Smooth muscle cell (in vitro differentiated cells): ENCODE measurements around the gene MAST4. TPM values are rescaled to one million over a fixed set of nuclear protein-coding genes. Genes with fewer than 3 reads are reported as not detected.

Source experiments
- DNase-seq: peaks from one replicate; lab custom pipeline; 2025; ENCODE audit not compliant: unreplicated experiment; lab: John Stamatoyannopoulos, UW
- H2AFZ ChIP-seq: fragments of 200-600 bp; sonication (generic); 2 replicates; pipeline ENCODE4 v1.6.0; 2016; ENCODE audit warnings: antibody characterized with exemption, low read depth, mild to moderate bottlenecking
- H3F3A ChIP-seq: fragments of 200-600 bp; sonication (generic); 2 replicates; pipeline ENCODE4 v1.6.0; 2017; ENCODE audit warnings: antibody characterized with exemption, low read depth
- H3K27ac ChIP-seq: fragments of 200-600 bp; sonication (generic); 2 replicates; pipeline ENCODE4 v1.5.1; 2016; ENCODE audit warnings: low read depth, mild to moderate bottlenecking
- H3K27me3 ChIP-seq: fragments of 200-600 bp; sonication (generic); 2 replicates; pipeline ENCODE4 v1.6.1; 2016; ENCODE audit warnings: low read depth, mild to moderate bottlenecking
- H3K36me3 ChIP-seq: fragments of 200-600 bp; sonication (generic); 2 replicates; pipeline ENCODE4 v1.5.1; 2016; ENCODE audit warnings: low read depth
- H3K4me1 ChIP-seq: fragments of 200-600 bp; sonication (generic); 2 replicates; pipeline ENCODE4 v1.5.1; 2016; ENCODE audit warnings: low read depth
- H3K4me2 ChIP-seq: fragments of 200-600 bp; sonication (generic); 2 replicates; pipeline ENCODE4 v1.6.0; 2016; ENCODE audit warnings: mild to moderate bottlenecking
- H3K4me3 ChIP-seq: fragments of 200-600 bp; sonication (generic); 2 replicates; pipeline ENCODE4 v1.5.1; 2016; ENCODE audit warnings: mild to moderate bottlenecking
- H3K79me2 ChIP-seq: fragments of 200-600 bp; sonication (generic); 2 replicates; pipeline ENCODE4 v1.6.0; 2016; ENCODE audit warnings: low read depth, mild to moderate bottlenecking
- H3K9ac ChIP-seq: fragments of 200-600 bp; sonication (generic); 2 replicates; pipeline ENCODE4 v1.6.0; 2016; ENCODE audit warnings: low read depth
- H3K9me3 ChIP-seq: fragments of 200-600 bp; sonication (generic); replicated peaks from 2 replicates; pipeline ENCODE4 v1.5.1; 2016; ENCODE audit warnings: low read depth
- H4K20me1 ChIP-seq: fragments of 200-600 bp; sonication (generic); 2 replicates; pipeline ENCODE4 v1.6.0; 2016; ENCODE audit warnings: low read depth
- CTCF ChIP-seq: fragments of 200-600 bp; sonication (generic); IDR thresholded peaks from 2 replicates; pipeline ENCODE4 v1.5.1; 2017; ENCODE audit warnings: borderline replicate concordance, mild to moderate bottlenecking, antibody characterized with exemption; ENCODE audit not compliant: insufficient read depth, poor library complexity, severe bottlenecking
- WGBS: methylation state at CpG from one replicate; pipeline ENCODE4 v1.1.7; 2016; ENCODE audit warnings: low lambda C conversion rate; 5-methylcytosine and 5-hydroxymethylcytosine counted together
- polyA plus RNA-seq: library from polyadenylated mRNA; unstranded; fragments of >200 nt; fragmentation: Nextera tagmentation; extraction: Ambion mirVana; gene quantifications from 2 replicates; pipeline ENCODE4 v1.2.1, GENCODE V29; 2016
- total RNA-seq: library from RNA; depleted of rRNA; stranded (reverse); fragments of >200 nt; gene quantifications from 2 replicates; pipeline ENCODE4 v1.2.3, GENCODE V29; 2014

Gene MAST4
- total and polyA plus RNA-seq, 2 experiments from 2014 or later, result 6.3 to 24.0 TPM

GRCh38 chr5:67204821-67205220, 608.6 kb downstream of the MAST4 start:
- TF ChIP-seq CTCF, result no peak
- WGBS, result 70% methylated on average over 5 of the region's 5 CpGs
- no peaks in the 10 kb centered on the region for H4K20me1 ChIP-seq
- DNase-seq, result no peak
- H3K4me1 ChIP-seq, result no peaks in the 10 kb centered on the region
- H3F3A ChIP-seq, result no peaks in the 10 kb centered on the region
- peak overlapping the region; percentile 60 for H2AFZ ChIP-seq
- H3K4me3 ChIP-seq, result no peak overlapping the region
- H3K27ac ChIP-seq, result no peak overlapping the region
- no peaks in the 10 kb centered on the region for H3K27me3 ChIP-seq
- H3K9ac ChIP-seq, result no peak overlapping the region
- H3K79me2 ChIP-seq, result no peaks in the 10 kb centered on the region
- H3K4me2 ChIP-seq, result no peak overlapping the region
- H3K36me3 ChIP-seq, result no peaks in the 10 kb centered on the region
- H3K9me3 ChIP-seq, result no peaks in the 10 kb centered on the region

- H3K9ac ChIP-seq, result no peak overlapping the region
- H3K27me3 ChIP-seq, result no peaks in the 10 kb centered on the region
- no peaks in the 10 kb centered on the region for H3K36me3 ChIP-seq
- H3K4me1 ChIP-seq, result no peaks in the 10 kb centered on the region
- 96% methylated on average over 3 of the region's 3 CpGs for WGBS
- TF ChIP-seq CTCF, result no peak
- H3K4me2 ChIP-seq, result no peak overlapping the region
- H3K79me2 ChIP-seq, result no peaks in the 10 kb centered on the region
- no peak overlapping the region for H3K4me3 ChIP-seq
- no peak for DNase-seq
- no peak overlapping the region for H3K27ac ChIP-seq
- no peaks in the 10 kb centered on the region for H4K20me1 ChIP-seq
- H3K9me3 ChIP-seq, result no peaks in the 10 kb centered on the region
- H2AFZ ChIP-seq, result no peak overlapping the region
- H3F3A ChIP-seq, result no peaks in the 10 kb centered on the region
Measured at GRCh38 chr5:67205981-67206380, 609.8 kb downstream of the MAST4 start.

GRCh38 chr5:67206461-67206860, 610.3 kb downstream of the MAST4 start:
- Histone ChIP-seq H3F3A (no peaks in the 10 kb centered on the region), H3K4me1 (no peaks in the 10 kb centered on the region), H4K20me1 (no peaks in the 10 kb centered on the region), H3K9ac (no peak overlapping the region), H3K27ac (peak overlapping the region; percentile 68), H3K4me2 (no peak overlapping the region), H3K79me2 (no peaks in the 10 kb centered on the region), H3K36me3 (no peaks in the 10 kb centered on the region), H3K27me3 (no peaks in the 10 kb centered on the region), H2AFZ (no peak overlapping the region), H3K4me3 (no peak overlapping the region), H3K9me3 (no peaks in the 10 kb centered on the region)
- 91% methylated on average over 2 of the region's 2 CpGs for WGBS
- no peak for DNase-seq
- no peak for TF ChIP-seq CTCF

- Histone ChIP-seq H3K4me2 (no peak overlapping the region), H3K27ac (peak overlapping the region; percentile 68), H2AFZ (no peak overlapping the region), H3K4me1 (no peaks in the 10 kb centered on the region), H4K20me1 (no peaks in the 10 kb centered on the region), H3K36me3 (no peaks in the 10 kb centered on the region), H3F3A (no peaks in the 10 kb centered on the region), H3K9me3 (no peaks in the 10 kb centered on the region), H3K79me2 (no peaks in the 10 kb centered on the region), H3K4me3 (no peak overlapping the region), H3K27me3 (no peaks in the 10 kb centered on the region), H3K9ac (no peak overlapping the region)
- WGBS, result 76% methylated on average over 4 of the region's 4 CpGs
- no peak for TF ChIP-seq CTCF
- DNase-seq, result no peak
Measured at GRCh38 chr5:67206929-67207328, 610.7 kb downstream of the MAST4 start.
